HG03139 (cell line): ENCODE measurements around the gene DNASE1L3.
A peak's percentile ranks its signal among the peaks of the same experiment; 100 is the strongest.

Experiments used
- ATAC-seq: cut with Tn5 transposase; IDR thresholded peaks from one replicate; pipeline ENCODE4 v1.9.1; 2021; ENCODE audit not compliant: unreplicated experiment

DNASE1L3 gene

DNA sequence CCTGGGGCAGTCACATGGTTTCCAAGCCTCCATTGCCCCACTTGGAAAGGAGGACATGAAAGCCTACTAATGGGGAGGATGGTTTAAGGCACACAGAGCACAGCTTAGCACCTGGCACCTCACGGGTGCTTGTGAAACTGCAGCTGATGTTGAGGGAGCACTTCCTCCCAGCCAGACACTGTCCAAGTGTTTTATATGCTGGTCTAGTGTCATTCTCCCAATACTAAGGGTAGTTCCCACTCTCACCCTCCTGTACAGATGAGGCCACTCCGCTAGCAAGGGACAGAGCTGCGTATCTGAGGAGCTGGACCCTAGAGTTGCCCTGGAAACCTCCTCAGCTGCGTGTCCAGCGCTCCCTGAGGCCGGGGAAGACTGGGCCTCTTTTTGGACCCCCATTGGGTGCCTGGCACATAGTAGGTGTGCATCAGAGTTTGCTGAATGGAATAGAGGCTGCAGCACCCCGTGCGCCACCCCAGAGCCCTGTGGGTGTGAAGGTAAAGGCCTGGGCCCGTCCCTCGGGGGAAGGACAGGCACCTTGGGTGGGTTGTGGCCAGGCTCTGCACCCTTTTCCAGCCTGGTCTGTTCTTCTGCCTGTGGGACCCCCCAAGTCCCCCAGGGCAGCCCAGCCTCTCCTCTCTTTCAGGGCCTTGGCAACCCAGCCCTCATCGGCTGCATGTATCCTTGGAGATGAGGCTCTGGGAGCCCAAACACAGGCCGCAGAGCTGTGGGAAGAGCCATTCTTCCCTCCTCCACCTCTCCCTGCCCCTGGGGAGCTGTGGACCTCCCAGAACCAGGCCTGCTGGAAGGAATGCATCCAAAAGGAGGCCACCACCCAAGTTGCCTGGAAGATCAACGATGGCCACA, 31.3 kb downstream of the DNASE1L3 start:
- ATAC-seq, result no peak

DNA sequence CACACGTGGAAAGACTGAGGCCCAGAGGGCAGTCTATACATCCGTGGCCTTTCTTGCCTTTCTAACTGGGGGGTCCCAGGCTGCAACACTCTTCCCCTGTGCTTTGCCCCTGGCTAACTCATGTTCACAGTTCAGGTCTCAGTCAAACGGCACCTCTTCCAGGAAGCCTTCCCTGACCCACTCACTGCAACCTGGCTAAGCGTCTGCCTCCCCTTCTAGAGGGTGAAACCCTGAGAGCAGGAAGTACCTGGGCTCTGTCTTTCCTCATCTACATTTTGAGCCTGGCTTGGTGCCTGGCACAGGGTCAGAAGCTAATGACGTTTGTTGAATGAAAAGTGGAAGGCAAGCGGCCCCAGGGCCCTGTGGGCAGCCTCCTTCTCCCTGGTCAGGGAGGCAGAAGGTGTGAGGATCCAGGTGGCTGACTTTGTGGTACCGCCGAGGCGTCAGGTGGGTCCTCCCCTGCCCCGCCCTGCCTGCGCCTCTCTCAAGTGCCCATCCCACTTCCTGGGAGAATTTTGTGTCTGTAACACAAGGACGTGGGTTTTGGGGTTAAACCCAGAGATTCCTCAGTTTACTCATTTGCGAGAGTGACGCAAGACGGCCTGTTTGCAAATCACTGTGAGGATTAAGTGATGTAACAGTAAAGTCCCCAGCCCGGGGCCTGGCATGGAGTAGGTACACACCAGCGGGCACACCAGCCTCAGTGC, 32.1 kb downstream of the DNASE1L3 start:
- no peak for ATAC-seq

DNA sequence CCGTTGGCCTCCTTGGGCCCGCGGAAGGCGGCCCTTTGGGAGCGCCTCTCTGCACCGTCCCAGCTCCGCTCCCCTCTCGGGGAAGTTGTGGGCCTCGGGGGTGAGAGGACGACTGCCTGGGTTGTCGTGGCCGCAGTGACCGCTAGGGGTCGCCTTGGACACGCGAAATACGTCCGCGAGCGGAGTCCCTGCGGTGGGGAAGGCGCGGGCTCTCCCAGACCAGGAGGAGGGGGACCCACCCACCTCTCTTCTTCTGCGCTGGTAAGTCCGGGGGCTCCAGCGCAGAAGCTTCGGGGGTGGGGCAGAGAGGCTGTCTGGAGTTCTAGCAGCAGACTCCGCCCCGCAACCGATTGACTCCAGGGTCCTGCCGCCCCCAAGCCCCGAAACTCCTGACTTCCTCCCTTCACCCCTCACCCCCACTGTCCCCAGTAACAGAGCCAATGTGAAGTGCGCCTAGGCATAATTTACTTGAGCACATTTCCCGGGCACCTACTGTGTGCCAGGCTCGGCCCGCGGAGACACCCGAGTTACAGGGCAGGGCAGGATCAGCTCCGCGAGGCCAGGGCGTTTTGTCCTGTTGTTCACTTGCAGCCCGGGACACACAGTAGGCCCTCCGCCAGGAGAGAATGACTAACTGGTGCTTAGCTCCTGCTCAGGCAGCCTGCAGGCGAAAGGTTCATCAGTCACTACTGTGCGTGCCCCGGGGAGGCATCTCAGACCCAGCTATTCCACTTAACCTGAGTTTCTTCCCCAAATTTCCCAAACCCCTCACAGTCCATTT, 32.8 kb downstream of the DNASE1L3 start:
- peak; percentile 74 for ATAC-seq

DNA sequence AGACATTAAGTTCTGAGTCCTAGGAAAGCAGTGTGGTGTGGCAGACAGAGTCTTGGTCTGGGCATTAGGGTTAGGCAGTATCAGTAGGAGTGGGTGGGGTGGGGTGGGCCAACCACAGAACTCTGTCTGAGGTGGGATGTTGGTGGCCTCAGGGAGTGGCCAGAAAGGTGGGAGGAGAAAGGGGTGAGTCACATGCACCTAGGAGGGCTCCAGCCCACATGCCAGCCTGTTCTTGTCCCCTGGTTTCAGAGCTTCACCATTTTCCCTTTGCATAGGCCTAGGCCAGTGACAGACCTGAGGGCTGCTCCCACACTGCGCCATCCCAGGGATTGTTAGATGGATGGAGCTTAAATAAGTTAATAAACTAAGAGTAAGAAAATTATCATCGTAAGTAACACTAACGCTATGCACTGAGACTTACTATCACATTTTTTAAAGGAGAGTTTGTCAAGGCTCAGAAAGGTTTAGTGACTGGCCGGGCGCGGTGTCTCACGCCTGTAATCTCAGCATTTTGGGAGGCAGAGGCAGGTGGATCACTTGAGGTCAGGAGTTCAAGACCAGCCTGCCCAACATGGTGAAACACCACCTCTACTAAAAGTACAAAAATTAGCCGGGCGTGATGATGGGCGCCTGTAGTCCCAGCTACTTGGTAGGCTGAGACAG, 33.8 kb downstream of the DNASE1L3 start:
- ATAC-seq, result no peak

DNA sequence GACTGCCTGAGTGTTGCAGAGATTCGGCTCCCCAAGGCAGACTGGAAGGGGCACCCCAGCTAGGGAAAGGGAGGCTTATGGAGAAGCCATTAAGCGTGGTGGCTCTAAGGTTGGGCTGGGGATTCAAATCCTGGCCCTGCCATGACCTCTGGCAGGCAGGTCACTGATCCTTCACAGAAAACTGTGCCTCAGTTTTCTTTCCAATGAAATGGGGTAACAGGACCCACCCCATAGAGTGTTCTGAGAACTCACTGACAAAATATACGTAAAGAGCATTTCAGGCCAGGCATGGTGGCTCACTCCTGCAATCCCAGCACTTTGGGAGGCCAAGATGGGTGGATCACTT, 34.6 kb downstream of the DNASE1L3 start:
- ATAC-seq, result no peak

DNA sequence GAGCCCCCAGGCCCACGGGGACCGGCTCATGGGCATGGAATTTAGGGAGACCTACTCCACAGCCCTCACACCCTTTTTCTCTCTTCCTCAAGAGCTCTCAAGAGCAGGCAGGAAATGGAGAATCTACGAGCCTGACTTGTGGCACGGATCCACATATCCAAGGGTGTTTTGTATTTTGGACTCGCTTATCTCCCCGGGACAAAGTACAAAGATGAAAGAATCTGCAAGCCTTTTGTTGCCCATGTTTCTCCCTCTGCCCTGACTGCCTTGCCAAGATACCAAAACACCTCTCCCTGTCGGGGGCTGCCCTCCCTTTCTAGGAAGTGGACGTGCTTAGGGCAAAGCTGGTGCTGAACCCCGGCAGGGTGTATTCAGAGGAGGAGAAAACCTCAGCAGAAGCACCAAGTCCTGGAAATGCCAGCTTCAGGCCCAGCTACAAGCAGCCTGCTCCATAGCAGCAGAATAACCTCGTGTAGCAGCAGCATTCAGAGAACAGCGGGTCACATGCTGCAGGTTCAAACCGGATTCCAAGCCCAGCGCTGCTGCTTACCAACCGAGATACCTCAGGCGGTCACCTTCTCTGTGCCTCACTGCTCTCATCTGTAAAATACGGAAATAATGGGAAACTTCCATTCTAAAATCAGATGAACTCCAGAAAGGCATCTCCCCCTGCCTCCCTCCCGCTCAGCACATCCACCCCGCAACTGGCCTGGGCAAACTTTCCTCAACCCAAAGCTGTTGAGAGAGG, 35.2 kb downstream of the DNASE1L3 start:
- ATAC-seq, result no peak

DNA sequence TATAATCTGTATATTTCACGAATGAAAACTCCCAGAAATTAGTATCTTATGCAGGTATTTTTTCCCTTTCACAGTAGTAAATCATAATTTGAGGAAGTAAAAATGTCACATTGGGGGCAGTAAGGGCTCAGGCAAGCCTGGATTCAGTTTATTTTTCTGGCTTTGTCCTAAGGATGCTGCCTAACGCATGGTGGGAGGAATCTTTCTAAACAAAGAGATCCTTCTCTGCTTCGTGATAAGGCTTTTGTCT, 35.7 kb downstream of the DNASE1L3 start:
- no peak for ATAC-seq

DNA sequence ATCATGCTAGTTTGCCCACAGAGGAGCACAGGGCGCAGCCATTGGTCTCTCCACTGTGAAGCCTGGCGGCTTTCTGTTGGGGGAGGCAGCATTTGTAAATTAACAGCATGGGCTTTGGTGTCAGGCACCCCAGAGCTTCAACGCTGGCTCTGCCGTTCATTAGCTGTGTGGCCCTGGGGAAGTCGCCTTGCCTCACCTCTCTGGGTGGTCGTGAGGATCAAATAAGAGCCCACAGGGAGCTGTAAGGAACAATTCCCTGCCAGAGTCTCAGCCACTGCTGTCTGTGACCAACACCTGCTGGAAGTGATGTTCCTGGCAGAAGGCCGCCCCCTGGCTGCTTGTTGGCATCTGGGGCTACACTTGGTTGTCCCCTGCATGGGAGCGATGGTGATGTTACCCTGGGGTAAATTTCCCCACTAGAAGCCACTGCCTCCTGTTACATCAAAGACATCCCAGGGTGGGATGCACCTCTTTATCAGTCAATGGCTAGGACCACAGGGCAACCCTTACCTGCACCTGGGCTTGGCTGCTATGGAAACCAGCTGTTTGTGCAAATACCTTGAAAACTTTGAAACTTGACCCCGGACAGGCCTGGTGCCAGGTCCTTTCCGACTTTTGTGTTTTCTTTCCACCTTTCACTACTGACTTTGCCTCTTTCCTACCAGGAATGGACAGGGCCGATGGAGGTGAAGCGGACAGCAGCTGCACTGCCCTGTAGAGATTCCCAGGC, 36.9 kb downstream of the DNASE1L3 start:
- no peak for ATAC-seq

DNA sequence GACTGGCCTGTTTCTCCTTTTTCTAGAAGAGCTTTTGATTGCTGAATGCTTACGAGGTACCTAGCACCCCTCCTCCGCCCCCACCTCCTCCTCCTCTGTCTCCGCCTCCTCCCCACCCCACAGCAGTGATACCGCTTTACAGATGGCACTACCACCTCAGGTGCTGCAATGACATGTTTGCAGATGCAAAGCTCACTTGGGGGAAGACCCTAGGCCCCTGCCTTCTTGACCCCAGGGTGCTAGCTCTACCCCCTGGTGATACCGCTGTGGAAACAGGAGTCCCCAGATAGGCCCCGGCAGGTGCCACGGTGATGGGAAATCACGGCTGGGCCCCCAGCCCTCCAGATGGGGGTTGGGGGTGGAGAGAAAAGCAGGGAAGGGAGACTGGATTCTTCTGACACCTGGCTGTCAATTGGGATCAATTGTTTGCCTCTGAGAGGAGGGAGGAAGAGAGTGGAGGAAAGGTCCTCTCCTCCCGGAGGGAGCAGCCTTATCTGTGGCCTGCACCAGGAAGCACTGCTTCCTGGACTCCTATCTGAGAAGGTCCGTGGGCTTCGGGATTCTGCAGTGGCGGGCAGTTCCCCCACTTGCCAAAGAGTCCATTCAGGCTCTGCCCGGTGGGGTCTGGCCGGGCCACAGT, 37.6 kb downstream of the DNASE1L3 start:
- no peak for ATAC-seq

DNA sequence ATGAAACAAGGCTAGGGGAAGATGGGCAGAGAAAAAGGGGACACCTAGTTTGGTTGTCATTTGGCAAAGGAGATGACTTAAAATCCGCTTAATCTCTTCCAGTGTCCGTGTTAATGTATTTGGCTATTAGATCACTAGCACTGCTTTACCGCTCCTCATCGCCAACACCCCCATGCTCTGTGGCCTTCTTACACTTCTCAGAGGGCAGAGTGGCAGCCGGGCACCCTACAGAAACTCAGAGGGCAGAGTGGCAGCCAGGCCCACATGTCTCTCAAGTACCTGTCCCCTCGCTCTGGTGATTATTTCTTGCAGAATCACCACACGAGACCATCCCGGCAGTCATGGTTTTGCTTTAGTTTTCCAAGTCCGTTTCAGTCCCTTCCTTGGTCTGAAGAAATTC, 39.6 kb downstream of the DNASE1L3 start:
- no peak for ATAC-seq

DNA sequence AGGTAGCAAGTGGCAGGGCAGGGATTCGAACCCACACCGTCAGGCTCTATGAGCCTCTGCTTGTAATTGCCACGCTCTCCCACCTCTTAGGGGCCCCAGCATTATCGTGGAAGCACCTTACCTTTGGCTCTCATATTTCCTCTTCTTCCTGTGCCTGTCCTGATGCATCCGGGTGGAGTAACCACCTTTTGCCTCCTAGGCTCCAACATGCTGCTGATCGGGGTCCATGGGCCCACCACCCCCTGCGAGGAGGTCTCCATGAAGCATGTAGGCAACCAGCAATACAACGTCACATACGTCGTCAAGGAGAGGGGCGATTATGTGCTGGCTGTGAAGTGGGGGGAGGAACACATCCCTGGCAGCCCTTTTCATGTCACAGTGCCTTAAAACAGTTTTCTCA, 40.4 kb downstream of the DNASE1L3 start:
- no peak for ATAC-seq

DNA sequence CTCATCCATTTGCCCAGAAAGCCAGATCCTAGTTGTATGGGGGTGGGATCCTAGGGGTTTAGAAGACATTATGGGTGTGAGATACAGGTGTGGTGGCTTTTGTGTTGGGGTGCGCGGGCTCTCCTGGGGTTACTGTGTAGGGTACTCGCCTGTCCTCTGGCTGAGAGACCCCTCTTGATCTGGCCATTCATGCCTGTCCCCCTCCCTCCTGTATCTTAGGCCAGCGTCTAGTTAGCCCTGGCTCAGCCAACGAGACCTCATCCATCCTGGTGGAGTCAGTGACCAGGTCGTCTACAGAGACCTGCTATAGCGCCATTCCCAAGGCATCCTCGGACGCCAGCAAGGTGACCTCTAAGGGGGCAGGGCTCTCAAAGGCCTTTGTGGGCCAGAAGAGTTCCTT, 41.4 kb downstream of the DNASE1L3 start:
- no peak for ATAC-seq

DNA sequence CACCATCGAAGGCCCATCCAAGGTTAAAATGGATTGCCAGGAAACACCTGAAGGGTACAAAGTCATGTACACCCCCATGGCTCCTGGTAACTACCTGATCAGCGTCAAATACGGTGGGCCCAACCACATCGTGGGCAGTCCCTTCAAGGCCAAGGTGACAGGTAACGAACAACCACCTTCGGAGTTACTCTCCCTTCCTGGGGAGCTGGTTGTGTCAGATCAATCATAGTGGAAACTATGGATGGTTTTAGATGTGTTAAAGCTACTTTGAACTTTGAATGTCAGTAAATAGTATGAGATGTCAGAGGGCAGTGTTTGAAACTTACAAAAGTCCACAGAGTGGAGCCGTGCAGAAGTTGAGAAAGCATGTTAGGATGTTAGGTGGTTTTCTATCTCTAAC, 42.3 kb downstream of the DNASE1L3 start:
- no peak for ATAC-seq

DNA sequence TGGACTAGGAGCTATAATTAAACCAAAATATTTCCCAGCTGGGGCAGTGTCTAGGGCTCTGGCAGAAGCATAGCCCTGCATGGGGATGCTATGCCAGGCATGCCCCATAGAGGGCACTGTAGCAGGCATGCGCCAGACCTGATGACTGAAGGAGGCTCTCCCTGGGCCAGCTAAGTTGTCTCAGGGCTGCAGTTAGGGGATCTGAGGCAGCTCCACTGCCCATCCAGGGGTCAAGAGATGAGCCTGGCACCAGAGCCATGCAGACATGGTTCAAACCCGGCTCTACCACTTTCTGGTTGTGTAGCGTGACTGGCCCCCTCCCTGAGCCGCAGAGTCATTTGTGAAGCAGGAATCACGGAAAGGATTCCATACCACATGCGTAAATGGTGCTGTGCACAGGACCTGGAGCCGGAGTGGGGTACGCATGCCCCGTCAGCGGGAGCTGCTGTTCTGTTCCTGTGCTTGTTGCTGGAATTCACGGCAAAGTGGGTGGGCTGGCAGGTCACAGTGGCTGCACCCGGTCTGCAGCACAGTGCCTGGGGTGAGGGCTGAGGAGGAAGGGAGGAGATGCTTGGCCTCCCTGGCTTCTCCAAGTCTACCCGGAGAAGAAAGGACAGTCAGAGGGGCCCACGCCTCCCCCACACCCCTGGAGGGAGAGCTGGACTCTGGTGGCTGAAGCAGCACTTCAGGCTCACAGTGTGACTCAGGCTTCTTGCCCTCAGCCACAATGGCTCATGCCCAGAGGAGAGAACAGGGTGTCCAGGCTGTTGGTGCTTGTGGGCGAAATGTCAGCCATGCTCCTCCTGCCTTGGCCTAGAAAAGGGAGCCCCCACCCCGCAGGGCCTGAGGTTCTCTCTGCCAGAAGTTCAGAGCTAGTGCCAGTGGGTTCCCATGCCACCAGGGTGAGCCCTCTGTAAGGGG, 43.1 kb downstream of the DNASE1L3 start:
- ATAC-seq, result peak; percentile 56

DNA sequence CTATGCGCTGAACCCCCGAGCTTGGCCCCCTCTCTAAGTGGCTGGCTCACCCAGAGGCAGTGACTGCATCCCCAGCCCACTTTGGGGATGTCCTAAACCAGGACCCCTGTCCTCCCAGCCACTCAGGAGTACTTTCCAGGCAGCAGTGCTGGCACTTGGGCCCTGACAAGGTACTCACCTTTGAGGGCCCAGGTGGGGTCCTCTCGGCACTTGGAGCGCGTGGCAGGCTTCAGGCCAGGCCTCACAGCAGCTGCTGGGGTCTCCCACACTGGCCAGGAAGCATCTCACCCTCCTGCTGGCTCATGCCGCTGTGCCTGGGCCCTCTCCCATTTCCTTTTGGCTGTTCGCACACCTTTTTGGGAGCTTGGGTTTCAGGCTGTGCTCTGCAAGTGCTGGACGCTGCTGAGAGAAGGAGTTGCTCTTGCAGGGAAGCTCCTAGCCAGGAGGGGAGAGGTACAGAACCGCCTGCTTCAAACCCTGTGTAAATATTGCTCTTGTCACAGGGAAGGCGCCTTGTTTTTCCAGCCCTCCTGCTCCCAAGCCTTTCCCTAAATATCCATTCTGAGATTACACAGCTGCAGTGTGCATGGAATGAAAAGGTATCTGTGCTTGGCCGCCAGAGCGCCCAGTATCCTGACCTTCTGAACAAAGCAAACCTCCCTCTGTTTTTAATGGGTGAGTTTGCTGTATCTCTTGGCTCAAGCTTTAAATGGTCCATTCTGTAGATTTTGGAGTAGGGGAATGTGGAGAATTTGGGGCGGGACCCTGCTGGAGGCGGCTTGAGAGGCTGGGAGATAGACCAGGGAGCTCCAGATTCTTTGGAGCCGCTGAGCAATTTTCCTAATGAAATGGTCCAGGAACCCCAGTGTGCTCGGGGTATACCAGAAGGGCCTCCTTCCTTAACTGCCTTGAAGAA, 45.6 kb downstream of the DNASE1L3 start:
- no peak for ATAC-seq

DNA sequence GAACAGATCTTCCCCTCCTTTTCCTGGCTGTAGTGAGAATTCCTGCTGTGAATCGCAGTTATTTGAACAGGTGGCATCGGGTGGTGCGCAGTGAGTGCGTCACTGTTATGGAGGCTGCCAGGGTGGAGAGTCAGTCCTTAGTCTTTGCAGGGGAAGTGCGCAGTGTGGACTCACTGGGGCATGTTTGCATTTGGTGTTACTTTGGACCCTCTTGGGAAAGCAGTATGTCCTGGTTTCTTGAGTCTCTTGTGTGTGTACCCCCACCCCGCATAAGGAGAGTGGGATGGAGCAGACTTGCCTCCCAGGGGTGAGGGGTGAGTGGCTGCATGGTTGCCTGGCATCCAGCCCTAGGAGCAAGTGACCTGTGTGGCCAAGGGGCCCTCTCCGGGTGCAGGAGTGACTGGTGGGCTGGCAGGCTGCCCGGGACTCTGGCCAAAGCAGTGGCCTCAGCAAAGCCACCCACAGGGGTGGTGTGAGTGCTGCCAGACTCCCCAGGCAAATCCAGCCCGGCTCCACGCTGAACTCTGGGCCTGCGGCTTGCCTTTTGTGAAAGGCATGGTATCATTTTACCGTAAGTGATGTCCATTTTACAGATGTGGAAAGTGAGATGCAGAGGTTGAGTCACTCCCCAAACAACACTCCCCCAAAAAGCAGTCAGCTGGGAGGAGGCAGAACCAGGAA, 46.4 kb downstream of the DNASE1L3 start:
- no peak for ATAC-seq

DNA sequence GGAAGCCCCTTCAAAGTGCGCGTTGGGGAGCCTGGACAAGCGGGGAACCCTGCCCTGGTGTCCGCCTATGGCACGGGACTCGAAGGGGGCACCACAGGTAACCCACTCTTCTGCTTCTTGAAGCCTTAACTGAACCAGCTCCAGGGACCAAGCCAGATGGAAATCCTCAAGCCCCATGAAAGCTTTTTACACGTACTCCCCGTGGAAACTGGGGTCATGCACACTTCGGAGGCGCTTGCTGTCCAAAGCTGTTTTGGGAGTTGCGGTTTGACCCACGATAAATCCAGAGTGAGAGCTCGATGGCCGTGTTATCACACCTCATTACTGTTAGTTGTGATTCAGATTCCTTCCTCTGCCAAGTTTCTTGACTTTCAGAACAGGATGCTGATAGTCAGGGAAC, 47.5 kb downstream of the DNASE1L3 start:
- ATAC-seq, result no peak
